ENCODE results near the gene CFAP99. TPM values are rescaled to one million over a fixed set of nuclear protein-coding genes. Genes with fewer than 3 reads are reported as not detected.

CFAP99 gene
- total and polyA plus RNA-seq, 2 of the 8 experiments (the other 6 are each of a cell fraction or from before 2014, with no cell fraction given) = not detected

- Histone ChIP-seq H3K14ac (ENCODE audit: insufficient read length) (no peak overlapping the region), H2BK12ac (ENCODE audit: low read depth, low read length) (no peak overlapping the region), H4K5ac (ENCODE audit: insufficient read length, low read depth, low read length) (no peak overlapping the region), H3K27ac (ENCODE audit: low read depth, low read length) (no peak overlapping the region), H2BK120ac (replicated peaks; ENCODE audit: low read depth, low read length) (no peak overlapping the region), H3K4me1 (replicated peaks in 1 of 4; ENCODE audit: control insufficient read depth in 3 of 4, insufficient read depth in 4 of 4, low read length in 3 of 4) (no peaks in the 10 kb centered on the region), H2BK20ac (ENCODE audit: low read length) (no peak overlapping the region), H3K18ac (ENCODE audit: extremely low read depth, low read length) (no peak overlapping the region), H3K56ac (replicated peaks; ENCODE audit: insufficient read length, low read depth, low read length) (no peak overlapping the region), H4K91ac (replicated peaks; ENCODE audit: insufficient read length, low read length) (no peak overlapping the region), H3K4me2 (ENCODE audit: insufficient read depth in 1 of 2, low read depth in 2 of 2, low read length in 2 of 2) (no peak overlapping the region), H3K23me2 (ENCODE audit: low read depth, low read length) (no peaks in the 10 kb centered on the region), H2AK5ac (ENCODE audit: low read depth, low read length) (no peak overlapping the region), H3K4me3 (ENCODE audit: extremely low read depth in 1 of 4, insufficient read depth in 2 of 4, low read depth in 3 of 4, low read length in 4 of 4) (no peak overlapping the region), H2BK5ac (ENCODE audit: low read depth, low read length) (no peak overlapping the region), H3K9me3 (ENCODE audit: insufficient read depth in 2 of 2, low read depth in 1 of 2, low read length in 1 of 2) (no peaks in the 10 kb centered on the region), H3K23ac (ENCODE audit: insufficient read length) (no peak overlapping the region), H3K9ac (replicated peaks in 1 of 4; ENCODE audit: extremely low read depth in 1 of 4, low read depth in 3 of 4, low read length in 3 of 4) (no peak overlapping the region), H3K27me3 (replicated peaks in 1 of 4; ENCODE audit: control insufficient read depth in 3 of 4, extremely low read depth in 1 of 4, insufficient read depth in 3 of 4, low read length in 3 of 4) (no peaks in the 10 kb centered on the region), H3K4ac (replicated peaks; ENCODE audit: insufficient read length, low read depth, low read length) (no peak overlapping the region), H4K20me1 (replicated peaks in 1 of 2; ENCODE audit: control insufficient read depth in 1 of 2, insufficient read depth in 2 of 2, low read length in 2 of 2) (peaks cover 10 to 26% of the 10 kb centered on the region in 2 experiments), H3K79me2 (ENCODE audit: control insufficient read depth in 1 of 2, insufficient read depth in 2 of 2, low read length in 2 of 2) (peaks cover 5 to 36% of the 10 kb centered on the region in 2 experiments; a peak in 3 of 4 replicates), H4K8ac (ENCODE audit: extremely low read depth, insufficient read depth, low read length) (no peak overlapping the region), H2BK15ac (ENCODE audit: low read length) (no peak overlapping the region), H3K36me3 (ENCODE audit: control insufficient read depth in 2 of 4, insufficient read depth in 4 of 4, low read length in 3 of 4) (peaks cover 23 to 81% (median 53%) of the 10 kb centered on the region in 4 experiments), H3K79me1 (ENCODE audit: low read depth, low read length) (peaks cover 13% of the 10 kb centered on the region), H2AFZ (ENCODE audit: low read length) (no peak overlapping the region)
- POLR2A ChIA-PET (ENCODE audit: partially characterized antibody) = no interaction called here
- WGBS, 2 experiments (ENCODE audit: extremely low coverage in 1 of 2, insufficient coverage in 1 of 2, insufficient read length in 1 of 2, insufficient replicate concordance in 2 of 2, low coverage in 1 of 2, low lambda C conversion rate in 2 of 2, missing lambda C conversion rate in 1 of 2) = 94% methylated on average over 9 of the region's 9 CpGs; no CpG with 5 or more reads in 1 of the 2 experiments
- CTCF ChIA-PET (ENCODE audit: partially characterized antibody) = interaction anchor here (0.6 kb wide), 1 partner anchor 302 kb away, joined by 3 read pairs; no protein-coding TSS in a partner anchor
- DNase-seq (ENCODE audit: low read depth in 1 of 2, low spot score in 2 of 2) = no peak
- TF ChIP-seq CHD1 (IDR thresholded peaks at IDR 0.05; ENCODE audit: low read depth, low read length) = no peak
- no peak for FAIRE-seq
These were observed 79.2 kb downstream of the CFAP99 start for GRCh38 chr4:2497931-2498330.

Measured in H1 (cell line).